ENCODE results near the gene TXNRD1.

TXNRD1 gene

GRCh38 chr12:104376650-104377513, 161.3 kb downstream of the TXNRD1 start:
- H3K4me3 ChIP-seq (replicated peaks; ENCODE audit: low read depth, low read length) = no peak overlapping the region
- DNase-seq (ENCODE audit: low read depth) = no peak
- TF ChIP-seq CTCF (IDR thresholded peaks at IDR 0.05; ENCODE audit: low read length, missing control alignments) = no peak

DNA sequence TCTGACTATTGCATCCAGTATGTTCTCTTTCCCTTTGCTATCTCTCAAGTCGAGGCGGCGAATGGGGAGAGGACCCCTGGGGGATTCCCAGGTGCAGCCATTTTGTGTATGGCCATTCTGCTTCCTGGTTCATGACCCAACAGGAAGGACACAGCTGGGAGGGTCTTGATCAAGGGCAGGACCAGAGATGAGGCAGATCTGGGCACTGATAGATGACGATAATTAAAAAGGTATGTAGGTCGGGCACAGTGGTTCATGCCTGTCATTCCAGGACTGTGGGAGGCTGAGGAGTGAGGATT, 161.9 kb downstream of the TXNRD1 start:
- no peak overlapping the region for H3K4me3 ChIP-seq (replicated peaks; ENCODE audit: low read depth, low read length)
- DNase-seq (ENCODE audit: low read depth) = no peak
- no peak for TF ChIP-seq CTCF (IDR thresholded peaks at IDR 0.05; ENCODE audit: low read length, missing control alignments)

GRCh38 chr12:104378427-104378826, 162.8 kb downstream of the TXNRD1 start:
- TF ChIP-seq CTCF (IDR thresholded peaks at IDR 0.05; ENCODE audit: low read length, missing control alignments) = no peak
- no peak overlapping the region for H3K4me3 ChIP-seq (replicated peaks; ENCODE audit: low read depth, low read length)
- no peak for DNase-seq (ENCODE audit: low read depth)

- H3K4me3 ChIP-seq (replicated peaks; ENCODE audit: low read depth, low read length) = no peak overlapping the region
- DNase-seq (ENCODE audit: low read depth) = no peak
- no peak for TF ChIP-seq CTCF (IDR thresholded peaks at IDR 0.05; ENCODE audit: low read length, missing control alignments)
Observed at GRCh38 chr12:104381341-104381730, 165.8 kb downstream of the TXNRD1 start.

DNA sequence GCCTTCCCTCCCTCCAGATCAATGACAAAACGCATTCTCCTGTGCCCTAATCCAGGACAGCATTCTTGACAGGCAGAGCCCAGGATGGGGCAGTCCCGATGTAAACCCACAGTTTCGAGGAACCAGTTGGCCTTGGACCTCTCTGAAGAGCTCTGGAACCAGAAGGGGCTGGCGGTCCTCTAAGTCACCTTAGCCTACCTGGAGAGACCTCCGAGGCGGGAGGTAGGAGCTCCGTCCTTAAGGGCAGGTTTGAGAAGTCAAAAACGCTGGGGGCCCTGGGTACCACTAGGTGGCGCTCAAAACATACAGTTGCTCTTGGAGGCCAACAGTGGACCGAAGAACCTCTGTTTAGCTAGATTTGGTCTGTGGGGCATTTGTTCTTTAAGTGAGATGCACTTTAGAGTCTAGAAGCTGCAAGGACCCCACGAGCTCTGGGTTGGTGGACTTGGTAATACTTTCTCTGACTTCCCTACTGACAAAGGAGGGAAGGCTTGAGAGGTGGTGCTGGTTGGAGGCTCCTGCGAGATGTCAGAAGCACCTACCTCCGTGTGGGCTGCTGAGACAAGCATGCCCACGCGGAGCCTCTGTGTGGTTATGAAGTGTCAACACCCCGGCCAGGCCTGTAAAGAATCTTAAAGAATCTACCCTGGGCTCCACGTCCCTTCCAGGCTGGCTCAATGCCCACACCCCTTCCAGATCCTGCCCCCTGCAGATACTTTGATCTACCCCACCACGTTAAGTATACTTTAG, 166.3 kb downstream of the TXNRD1 start:
- peak; percentile 87 for DNase-seq (ENCODE audit: low read depth)
- TF ChIP-seq CTCF (IDR thresholded peaks at IDR 0.05; ENCODE audit: low read length, missing control alignments) = peak; percentile 96
- no peak overlapping the region for H3K4me3 ChIP-seq (replicated peaks; ENCODE audit: low read depth, low read length)

GRCh38 chr12:104384141-104384880, 168.7 kb downstream of the TXNRD1 start:
- no peak overlapping the region for H3K4me3 ChIP-seq (replicated peaks; ENCODE audit: low read depth, low read length)
- no peak for DNase-seq (ENCODE audit: low read depth)
- TF ChIP-seq CTCF (IDR thresholded peaks at IDR 0.05; ENCODE audit: low read length, missing control alignments) = no peak
